Measurements from ENCODE around the gene OSBPL3. TPM values are rescaled to one million over a fixed set of nuclear protein-coding genes. Genes with fewer than 3 reads are reported as not detected.

The OSBPL3 gene
- total RNA-seq, 1 experiment from 2014 or later = 8.6 TPM

GRCh38 chr7:24987331-24987842 lies 7.4 kb upstream of the OSBPL3 start:
- no peak for DNase-seq
- no peak overlapping the region for H2BK120ac ChIP-seq (ENCODE audit: low read depth, low read length, poor library complexity, severe bottlenecking)
- no peak overlapping the region for H2BK20ac ChIP-seq (ENCODE audit: low read depth, low read length, poor library complexity, severe bottlenecking)
- no peak overlapping the region for H2BK15ac ChIP-seq (ENCODE audit: low read depth, low read length)
- no peak overlapping the region for H3K4me2 ChIP-seq (ENCODE audit: insufficient read depth, insufficient read length, low read length)
- no peak overlapping the region for H3K4ac ChIP-seq (ENCODE audit: low read depth, low read length)
- TF ChIP-seq CTCF (conservative IDR thresholded peaks at IDR 0.05) = no peak
- no peak overlapping the region for H3K56ac ChIP-seq (ENCODE audit: insufficient read length, low read depth, low read length)
- no peaks in the 10 kb centered on the region for H3K9me3 ChIP-seq (ENCODE audit: control insufficient read depth, low read depth, low read length)
- H3K36me3 Mint-ChIP-seq (ENCODE audit: insufficient read depth in 1 of 3, low read depth in 3 of 3) = peaks cover 3 to 10% (median 3%) of the 10 kb centered on the region in 3 experiments; a peak in 5 of 7 replicates
- no peak overlapping the region for H2BK5ac ChIP-seq (ENCODE audit: insufficient read length, low read length)
- no peak overlapping the region for H4K8ac ChIP-seq (replicated peaks; ENCODE audit: insufficient read length, low read depth, low read length)
- no peaks in the 10 kb centered on the region for H3K23me2 ChIP-seq (ENCODE audit: insufficient read length, low read depth, low read length, poor library complexity, severe bottlenecking)
- peaks cover 6 to 7% of the 10 kb centered on the region in 2 experiments for H3K9me3 Mint-ChIP-seq
- H3K4me1 Mint-ChIP-seq = peaks cover 4 to 10% of the 10 kb centered on the region in 2 experiments
- H3K27ac Mint-ChIP-seq = no peak overlapping the region
- no peak overlapping the region for H3K18ac ChIP-seq (ENCODE audit: insufficient read length, low read depth, low read length)
- H3K4me3 Mint-ChIP-seq = no peak overlapping the region
- no peak overlapping the region for H2BK12ac ChIP-seq (ENCODE audit: insufficient read length, low read depth, low read length)
- no peak overlapping the region for H3K27ac ChIP-seq (ENCODE audit: insufficient read length, low read depth, low read length)
- H2AK5ac ChIP-seq (ENCODE audit: insufficient read length, low read length) = no peak overlapping the region
- H3K23ac ChIP-seq (ENCODE audit: insufficient read length, low read depth, low read length) = no peak overlapping the region
- H3K27me3 ChIP-seq (ENCODE audit: insufficient read depth, low read length) = no peaks in the 10 kb centered on the region
- H2AFZ ChIP-seq (ENCODE audit: low read length) = no peak overlapping the region
- no peaks in the 10 kb centered on the region for H3K79me2 ChIP-seq (ENCODE audit: insufficient read depth, low read length)
- peaks cover 19% of the 10 kb centered on the region for H3K27me3 Mint-ChIP-seq (ENCODE audit: low read depth)
- H3K4me1 ChIP-seq (ENCODE audit: insufficient read depth, low read length) = no peaks in the 10 kb centered on the region; the same call in 1 of the 2 replicates
- H4K5ac ChIP-seq (ENCODE audit: insufficient read length, low read depth, low read length) = no peak overlapping the region
- H3K14ac ChIP-seq (ENCODE audit: insufficient read depth, low read length) = no peak overlapping the region
- no peaks in the 10 kb centered on the region for H3K79me1 ChIP-seq (ENCODE audit: insufficient read depth, low read depth, low read length, poor library complexity, severe bottlenecking)
- no peaks in the 10 kb centered on the region for H4K20me1 ChIP-seq (ENCODE audit: control insufficient read depth, insufficient read depth, insufficient read length)
- H3T11ph ChIP-seq (ENCODE audit: low read length) = no peak overlapping the region
- WGBS (ENCODE audit: extremely low coverage, insufficient read length, low lambda C conversion rate) = no CpG with 5 or more reads among the region's 1 CpG
- no peak overlapping the region for H3K9ac ChIP-seq (ENCODE audit: extremely low read depth, insufficient read length, low read length)
- no peak overlapping the region for H4K91ac ChIP-seq (ENCODE audit: insufficient read length, low read depth, low read length)

Data from H9 (cell line).